Measurements from ENCODE around the gene PEX10.

DNA sequence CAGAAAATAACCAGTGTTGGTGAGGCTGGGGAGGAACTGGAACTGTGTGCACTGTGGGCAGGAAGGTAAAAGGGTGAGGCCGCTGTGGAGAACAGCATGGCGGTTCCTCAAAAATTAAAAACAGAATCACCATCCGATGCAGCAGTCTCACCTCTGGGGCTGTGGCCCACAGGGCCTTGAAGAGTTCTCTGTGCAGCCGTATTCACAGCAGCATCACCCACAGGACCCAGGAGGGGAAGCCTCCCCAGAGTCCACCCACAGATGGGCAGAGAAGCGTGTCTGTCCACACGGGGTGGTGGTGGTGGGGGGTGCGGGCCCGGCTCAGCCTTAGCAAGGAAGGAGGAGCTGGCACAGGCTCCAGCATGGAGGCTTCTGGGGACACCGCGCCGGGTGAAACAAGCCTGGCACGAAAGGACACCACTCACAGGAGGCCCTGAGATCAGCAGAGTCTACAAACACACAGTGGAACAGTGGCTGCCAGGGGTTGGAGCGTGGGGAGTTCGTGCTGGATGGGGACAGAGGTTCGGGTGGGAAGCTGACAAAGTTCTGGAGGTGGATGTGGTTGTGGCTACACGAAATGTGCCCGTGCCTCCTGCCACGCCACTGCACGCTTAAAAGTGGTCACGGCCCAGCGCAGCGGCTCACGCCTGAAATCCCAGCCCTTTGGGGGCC lies 32.5 kb downstream of the PEX10 start:
- TF ChIP-seq, protein P1, sequence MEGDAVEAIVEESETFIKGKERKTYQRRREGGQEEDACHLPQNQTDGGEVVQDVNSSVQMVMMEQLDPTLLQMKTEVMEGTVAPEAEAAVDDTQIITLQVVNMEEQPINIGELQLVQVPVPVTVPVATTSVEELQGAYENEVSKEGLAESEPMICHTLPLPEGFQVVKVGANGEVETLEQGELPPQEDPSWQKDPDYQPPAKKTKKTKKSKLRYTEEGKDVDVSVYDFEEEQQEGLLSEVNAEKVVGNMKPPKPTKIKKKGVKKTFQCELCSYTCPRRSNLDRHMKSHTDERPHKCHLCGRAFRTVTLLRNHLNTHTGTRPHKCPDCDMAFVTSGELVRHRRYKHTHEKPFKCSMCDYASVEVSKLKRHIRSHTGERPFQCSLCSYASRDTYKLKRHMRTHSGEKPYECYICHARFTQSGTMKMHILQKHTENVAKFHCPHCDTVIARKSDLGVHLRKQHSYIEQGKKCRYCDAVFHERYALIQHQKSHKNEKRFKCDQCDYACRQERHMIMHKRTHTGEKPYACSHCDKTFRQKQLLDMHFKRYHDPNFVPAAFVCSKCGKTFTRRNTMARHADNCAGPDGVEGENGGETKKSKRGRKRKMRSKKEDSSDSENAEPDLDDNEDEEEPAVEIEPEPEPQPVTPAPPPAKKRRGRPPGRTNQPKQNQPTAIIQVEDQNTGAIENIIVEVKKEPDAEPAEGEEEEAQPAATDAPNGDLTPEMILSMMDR (IDR thresholded peaks at IDR 0.05; ENCODE audit: low read length): no peak
- no peak for TF ChIP-seq EZH2phosphoT487 (IDR thresholded peaks at IDR 0.05; ENCODE audit: low read length)
